CD4-positive, alpha-beta T cell treated with Interleukin-21 for 1 hour (primary cell): Measurements from ENCODE around the gene PNMA1.

Experiments
- DNase-seq: peaks from one replicate; pipeline ENCODE4 v3.0.0-alpha.2; 2020

Gene PNMA1

DNA sequence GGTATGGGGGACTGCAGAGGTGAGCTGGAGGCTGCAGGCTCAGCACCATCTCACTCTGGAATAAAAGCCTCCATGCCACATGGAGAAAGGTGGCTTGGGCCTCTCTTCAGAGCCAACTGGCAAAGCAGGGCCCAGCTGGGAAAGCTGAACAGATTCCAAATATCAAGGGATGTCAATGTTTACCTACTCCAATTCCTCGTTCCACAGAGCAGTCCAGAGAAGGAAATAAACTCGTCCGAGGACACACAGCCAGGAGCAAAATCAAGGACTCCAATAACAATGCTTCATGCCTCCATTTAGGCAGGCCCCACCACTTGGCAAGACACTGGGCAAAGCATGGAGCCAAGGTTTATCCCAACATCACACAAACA, 36.3 kb upstream of the PNMA1 start:
- DNase-seq = no peak

DNA sequence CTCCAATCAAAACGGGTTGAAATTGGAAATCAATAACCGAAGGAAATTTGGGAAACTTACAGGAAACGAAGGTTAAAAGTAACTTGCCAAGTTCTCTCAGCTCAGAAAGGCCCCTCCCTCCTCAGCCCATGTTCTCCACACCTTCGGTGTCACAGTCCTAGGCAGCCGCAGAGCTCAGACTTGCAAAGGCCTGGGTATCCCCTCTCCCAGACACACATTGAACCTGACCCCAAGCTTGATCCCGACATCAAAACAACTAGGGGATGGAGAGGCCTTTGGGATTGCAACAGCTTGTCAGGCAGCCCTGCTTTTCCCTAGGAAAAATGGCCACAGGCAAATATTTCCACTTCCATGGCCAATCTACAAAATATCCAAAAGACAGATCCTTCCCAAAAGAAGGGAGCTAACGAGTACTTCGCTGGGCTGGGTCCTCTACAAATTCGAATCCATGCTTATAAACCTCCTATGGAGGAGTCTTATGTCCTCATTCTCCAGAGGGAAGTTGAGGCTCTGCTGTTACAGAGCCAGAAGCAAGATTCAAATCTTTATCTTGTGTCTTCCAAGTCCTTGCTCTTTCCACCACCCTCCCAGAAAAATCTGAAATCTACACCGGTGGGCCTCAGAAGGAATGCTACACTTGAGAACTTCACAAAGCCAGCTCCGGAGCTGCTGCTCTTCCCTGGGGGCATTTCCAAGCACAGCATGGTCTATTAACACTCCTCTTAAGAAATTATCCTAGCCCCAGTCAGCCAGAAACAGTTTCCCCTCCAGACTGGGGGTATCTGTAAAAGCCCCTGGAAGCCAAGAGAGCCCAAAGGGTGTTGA, 35.7 kb upstream of the PNMA1 start:
- no peak for DNase-seq

DNA sequence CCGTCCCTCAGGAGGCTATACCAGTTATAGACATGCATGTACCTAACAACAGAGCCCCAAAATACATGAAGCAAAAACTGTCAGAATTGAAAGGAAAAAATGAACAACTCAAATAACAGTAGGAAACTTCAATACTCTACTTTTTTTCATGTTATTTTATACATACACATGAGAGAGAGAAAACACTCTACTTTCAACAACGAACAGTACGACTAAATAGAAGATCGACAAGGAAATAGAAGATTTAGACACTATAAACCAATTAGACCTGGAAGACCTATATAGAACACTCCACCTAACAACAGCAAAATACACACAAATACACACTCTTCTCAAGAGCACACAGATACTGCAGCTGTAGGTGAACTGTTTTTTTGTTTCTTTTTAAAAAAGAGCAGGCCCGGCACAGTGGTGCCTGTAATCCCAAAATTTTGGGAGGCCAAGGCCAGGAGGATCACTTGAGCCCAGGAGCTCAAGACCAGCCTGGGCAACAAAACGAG, 34.7 kb upstream of the PNMA1 start:
- DNase-seq = no peak

DNA sequence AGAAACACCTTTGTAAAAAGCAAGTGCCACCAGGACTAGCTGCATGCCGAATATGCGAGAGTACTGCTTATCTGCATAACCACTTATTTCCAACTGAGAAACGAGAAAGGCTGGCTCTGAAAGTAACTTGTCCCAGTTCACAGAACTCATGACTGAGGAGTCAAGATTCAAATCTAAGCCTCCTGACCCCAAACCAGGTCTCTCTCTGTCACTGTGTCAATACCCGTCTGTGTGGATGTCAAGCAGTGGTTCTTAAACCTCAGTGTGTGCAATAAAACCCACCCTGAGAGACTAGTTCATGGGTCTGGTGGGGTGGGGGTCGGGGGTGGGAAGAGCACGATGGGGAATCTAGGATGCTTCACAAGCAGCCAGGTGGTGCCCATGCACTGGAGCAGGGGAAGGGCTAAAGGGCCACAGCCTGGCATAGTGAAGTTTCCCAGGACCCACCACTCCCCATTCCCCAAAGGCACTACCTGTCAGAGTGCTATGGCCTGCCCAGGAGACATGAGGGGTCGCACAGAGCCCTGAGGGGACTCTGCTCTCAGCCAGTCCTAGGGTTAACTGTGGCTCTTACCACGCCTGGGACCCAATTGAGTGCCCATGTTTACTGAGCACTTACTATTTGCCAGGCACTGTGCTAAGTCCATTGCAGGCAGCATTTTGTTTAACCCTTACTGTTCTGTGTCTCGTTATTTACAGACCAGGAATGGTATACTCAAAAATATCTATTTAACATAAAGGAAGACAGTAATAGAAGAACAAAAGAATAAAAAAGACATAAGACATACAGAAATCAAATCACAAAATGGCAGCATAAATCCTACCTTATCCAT, 33.4 kb upstream of the PNMA1 start:
- no peak for DNase-seq

DNA sequence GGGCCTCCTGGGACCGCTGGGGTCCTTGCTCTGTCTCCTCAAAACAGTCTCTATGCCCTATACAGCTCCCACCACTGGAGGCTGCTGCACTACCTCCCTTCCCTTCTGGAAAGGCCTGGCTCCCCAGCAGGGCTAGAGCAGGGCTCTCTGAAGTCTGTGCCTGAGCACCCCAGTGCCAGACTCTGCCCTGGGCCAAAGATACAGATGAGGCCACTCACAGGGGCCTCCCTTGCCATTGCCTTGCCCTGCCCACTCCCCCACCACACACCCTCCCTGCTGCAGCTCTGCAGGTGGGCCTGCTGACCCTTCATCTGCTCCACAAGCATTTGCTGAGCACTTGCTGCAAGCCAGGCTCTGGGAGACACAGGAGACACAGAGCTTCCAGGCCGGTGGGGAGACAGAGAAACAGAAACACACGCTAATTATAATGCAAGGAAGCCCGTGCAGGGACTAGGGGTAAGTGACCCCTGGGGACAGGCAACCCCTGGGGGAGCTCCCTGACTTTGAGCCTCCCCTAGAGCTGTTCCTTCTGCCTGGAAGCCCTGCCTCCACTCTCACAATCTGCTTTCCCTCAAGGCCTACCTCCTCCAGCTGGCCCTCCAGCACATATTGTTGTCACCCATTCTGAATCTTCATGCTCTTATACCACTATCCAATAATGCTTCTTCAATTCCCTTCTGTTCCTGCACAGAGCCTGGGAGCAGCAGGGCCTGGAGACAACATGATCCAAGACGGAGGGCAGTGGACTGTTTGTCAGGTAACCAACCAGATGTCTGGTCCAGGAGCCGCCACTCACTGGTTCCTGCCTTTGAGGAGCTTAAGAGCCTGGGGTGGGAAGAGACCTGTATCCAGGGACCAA, 32.6 kb upstream of the PNMA1 start:
- no peak for DNase-seq

DNA sequence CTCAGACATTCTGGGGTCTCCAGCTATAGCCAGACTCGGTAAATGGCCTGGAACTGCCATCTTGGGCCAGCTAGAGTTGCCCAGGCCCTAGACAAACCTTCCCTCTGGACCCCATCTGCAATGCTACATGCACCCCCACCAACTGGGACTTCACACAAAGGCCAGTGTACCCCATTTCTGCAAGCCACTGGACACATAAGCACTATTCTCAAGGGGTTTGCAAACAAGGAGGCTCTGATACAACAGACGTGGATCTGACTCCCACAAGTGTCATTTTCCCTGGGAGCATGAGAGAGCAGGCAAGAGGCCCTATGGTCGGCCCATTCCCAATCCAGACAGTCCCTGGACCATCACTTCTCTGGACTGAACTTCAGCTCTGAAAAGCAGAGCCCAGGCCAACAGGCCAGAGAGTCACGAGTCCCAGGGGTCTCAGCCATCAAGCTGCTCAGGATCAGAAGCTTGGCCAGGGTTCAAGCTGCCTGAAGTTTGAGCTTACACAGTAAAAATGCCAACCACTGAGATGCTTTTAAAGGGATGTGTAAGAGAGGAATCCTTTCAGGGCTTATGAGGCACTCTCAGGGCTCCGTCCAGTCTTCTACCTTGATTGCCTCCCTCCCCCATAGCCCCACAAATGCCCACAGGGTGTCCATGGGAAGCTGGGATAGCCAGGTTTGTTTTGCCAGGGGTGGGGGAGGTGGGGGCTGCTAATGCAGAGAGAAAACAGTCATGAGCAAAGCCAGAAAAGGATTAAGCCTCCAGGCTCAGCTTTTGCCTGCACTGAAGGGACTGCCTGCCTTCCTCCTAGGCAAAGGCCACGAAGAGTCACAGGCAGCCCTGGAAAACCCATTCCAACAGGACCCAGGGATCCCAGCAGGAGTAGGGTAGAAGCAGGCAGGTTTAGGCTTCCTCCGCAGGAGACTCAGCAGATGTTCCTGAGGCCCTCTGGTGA, 31.7 kb upstream of the PNMA1 start:
- DNase-seq = no peak

DNA sequence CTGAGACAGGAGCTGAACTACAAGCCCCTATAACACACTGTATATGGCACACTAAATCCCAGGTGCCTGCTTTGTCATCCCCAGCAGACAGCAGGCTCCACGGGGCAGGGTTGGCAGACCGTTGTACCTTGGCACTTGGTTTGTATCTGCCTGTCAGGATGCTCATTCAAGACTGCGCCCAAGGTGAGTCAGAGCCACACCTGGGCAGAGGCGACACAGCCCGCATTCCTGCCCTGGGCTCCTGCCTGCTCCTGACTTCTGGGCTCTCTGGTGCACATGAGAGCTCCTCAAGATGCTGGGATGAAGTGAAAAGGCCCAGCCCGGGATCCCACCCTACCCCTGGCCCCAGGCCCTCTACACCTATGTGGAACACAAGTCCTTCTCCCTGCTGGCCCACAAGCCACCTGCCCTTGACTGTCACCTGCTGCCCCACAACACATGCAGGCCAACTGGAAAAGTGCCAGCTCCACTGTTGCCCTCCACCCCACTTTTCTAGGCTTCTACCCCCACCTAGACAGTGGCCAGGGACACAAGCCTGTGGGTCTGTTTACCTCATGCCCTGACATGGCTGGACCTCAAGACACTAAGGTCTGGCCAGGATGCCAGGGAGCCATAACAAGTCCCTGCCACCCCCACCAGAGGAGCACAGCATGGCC, 30.8 kb upstream of the PNMA1 start:
- no peak for DNase-seq

DNA sequence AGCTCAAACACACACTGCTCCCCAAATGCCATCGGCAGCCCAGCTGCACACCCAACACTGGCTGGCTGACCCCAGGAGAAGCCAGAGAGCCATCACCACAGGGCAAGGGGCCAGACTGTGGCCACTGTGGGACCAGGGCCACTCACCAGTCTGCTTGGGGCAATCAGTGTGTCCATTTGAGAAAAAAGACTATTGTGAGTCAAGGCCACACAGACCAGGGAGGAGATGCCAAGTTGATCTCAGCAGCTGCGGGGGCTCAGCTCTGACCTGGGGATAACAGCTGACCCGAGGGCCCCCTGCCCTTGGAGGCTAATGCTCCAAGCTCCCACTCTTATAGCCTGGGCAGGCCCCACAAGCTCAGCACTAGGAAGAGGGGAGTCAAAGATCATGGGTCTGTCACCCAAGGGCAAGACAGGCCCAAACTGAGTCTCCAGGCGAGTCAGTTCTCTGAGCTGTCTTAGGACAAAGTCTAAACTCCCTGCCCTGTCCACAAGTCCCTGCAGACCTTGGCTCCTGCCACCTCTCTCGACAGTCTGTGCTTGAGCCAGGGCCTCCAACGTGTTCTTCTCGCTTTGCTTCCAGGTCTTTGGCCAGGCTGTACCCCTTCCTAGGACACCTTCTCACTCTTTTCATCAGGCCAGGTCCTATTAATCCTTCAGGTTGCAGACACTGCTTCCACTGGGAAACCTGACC, 30.1 kb upstream of the PNMA1 start:
- no peak for DNase-seq

DNA sequence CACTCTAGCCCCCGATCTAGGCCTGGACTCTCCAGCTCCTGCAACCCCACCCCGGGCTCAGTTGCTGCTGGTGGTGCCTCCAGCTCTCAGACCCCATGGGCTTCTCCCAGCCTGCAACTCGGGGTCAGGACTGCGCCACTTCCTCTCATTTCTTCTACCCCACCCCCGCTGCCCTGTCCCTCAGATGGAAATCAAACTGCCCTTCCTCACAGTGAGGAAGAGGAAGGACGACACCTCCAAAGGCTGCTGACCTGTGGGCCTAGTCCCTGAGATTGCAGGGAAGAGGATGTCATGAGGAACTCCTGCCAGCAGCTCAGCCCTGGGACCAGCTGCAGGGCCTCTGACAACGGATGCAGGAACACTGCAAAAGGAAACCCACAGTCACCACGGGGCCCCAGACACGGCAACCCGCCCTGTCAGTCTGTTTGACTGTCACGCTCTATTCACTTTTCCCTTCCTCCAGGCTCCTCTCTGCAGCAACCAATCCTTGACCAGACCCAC, 29.3 kb upstream of the PNMA1 start:
- DNase-seq = peak; percentile 65

DNA sequence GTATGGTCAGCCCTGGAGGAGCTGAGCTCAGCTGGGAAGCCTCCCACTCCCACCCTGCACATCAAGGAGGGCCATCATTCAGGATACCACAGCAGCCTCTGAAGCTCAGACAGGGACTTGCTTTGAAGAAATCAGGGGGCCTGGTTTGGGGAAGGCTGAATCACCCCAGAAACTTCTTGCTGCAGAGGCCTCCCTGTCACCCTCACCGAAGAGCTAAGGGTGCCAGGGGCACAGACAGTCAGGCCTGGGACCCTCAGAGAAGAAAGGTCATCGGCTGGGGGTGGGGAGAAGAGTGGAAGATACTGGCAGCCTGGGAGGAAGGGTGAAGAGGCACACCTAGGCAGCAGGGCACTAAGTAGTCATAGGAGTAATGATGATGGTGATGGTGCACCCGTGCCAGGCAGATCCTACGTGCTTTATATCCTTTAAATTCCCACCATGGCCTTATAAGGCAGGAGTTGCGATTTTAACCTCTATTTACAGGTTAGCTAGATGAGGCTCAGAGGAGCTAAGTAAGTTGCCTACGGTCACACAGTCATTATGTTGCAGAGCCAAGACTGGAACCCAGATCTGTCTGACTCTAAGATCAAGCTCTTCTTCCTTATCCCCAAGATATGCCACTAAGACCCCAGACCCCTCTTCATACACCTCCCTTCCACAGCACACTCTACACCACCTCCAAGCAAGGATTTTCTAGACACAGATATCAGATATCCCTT, 28.5 kb upstream of the PNMA1 start:
- no peak for DNase-seq

DNA sequence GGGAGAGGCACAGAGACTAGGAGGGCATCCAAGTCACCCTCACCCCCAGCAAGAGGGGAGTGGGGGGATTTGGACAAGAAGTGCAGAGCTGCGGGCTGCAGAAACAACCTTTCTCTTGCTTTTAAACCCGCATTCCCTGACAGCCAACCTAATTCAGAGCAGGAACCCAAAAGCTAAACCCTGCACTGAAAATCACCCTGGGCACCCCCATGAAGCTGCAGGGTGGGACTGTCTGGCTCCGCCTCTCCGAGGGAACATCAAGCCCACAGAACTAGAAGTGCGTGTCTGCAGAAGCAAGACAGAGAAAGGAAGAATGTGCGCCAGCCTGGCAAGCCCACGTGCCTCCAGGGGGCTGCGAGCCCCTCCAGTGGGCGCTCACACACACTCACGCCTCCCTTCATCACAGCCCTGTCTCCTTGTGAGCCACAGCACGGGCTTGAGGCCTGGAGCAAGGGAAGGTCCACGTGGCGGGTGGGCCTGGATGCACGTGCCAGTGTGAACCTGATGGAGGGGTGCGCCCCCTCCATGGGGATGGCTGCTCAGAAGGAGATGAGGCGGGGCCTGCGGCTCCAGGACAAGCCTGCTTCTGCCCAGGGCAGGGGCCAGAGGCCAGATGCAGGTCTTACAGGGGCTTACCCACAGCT, 27.8 kb upstream of the PNMA1 start:
- no peak for DNase-seq

DNA sequence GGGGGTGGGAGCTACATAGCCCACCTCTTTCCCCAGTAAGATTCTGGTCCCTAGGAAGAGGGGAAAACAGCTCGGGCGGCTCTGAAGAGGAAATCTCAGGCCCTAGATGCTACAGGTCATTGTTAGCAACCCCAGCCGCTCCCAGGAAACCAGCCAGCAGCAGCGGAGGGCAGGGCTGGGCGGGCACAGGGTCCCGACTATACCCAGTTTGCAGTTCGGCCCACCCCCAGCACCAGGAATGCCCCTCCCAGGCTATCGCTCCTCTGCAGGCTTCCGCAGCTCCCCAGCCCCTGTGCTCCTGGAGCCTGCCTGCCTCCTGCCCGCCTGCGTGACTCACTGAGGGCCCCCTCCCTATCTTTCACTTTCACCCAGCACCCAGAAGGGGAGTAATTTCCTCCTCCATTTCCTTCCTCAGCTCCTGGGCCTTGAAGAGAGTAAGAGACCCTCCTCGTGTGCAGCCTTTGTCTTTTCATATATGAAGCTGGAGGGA, 27.2 kb upstream of the PNMA1 start:
- peak; percentile 68 for DNase-seq

DNA sequence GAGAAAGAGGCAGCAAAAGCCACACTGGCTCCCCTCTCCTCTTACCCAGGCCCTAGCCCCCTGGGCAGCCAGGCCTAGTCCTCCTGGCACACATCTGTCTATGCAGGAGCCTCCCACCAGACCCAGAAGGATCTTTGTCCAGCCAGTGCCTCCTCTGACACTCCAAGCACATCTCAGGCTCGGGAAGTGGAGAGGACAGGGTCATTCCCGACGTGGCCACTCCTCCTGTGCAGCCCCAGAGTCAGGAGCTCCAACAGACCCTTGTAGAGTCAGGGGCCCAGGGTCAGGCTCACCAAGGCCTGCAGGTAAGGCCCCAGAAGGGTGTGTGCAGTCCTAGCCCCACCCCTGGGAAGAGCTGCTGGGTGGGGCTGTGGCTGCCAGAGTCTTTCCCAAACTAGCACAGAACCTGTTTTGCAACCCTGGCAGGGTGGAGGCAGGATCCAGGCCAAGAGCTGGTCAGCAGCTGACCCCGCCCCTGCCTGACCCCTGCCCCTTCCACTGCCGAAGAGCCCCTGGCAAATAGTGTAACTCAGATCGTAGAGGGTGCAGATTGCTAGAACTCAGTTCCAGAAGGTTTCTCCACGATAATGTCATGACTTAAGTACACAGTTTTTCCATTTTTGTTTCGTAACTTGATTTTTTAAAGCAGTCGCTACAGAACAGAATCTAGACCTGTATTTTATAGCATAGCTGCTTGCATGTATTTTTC, 26.6 kb upstream of the PNMA1 start:
- DNase-seq = no peak

DNA sequence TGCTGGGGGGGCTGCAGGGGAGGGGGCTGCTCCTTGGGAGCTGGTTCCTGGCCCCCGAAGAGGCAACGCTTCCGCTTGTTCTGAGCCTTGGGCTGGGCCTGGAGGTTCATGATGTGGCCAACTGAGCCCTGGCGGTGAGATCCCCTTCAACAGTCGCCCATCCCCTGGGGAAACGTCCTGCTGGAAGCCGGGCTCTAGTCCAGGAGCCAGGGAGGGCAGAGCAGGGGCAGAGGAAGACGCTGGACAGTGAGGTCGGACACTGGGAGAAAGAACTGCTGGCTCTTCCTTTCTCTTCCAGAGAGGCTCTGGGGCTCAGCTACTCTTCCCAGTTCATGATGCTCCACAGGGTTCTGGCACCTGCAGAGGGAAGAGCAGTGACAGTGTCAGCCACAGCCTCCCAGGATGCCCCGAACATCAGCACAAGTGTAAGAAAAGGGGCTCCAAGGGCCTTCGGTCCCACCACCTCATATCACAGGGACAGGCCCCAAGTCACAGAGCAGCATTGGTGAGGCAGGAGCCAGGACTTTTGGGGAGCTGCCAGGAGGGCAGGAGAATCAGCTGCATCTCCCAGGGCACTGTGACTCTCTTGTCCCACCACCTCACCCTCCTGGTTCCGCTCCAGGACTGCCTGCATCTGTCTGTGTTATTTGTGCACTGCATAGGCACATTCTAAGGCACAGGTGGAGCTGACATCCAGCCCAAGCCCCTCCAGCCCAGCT, 25.9 kb upstream of the PNMA1 start:
- no peak for DNase-seq

DNA sequence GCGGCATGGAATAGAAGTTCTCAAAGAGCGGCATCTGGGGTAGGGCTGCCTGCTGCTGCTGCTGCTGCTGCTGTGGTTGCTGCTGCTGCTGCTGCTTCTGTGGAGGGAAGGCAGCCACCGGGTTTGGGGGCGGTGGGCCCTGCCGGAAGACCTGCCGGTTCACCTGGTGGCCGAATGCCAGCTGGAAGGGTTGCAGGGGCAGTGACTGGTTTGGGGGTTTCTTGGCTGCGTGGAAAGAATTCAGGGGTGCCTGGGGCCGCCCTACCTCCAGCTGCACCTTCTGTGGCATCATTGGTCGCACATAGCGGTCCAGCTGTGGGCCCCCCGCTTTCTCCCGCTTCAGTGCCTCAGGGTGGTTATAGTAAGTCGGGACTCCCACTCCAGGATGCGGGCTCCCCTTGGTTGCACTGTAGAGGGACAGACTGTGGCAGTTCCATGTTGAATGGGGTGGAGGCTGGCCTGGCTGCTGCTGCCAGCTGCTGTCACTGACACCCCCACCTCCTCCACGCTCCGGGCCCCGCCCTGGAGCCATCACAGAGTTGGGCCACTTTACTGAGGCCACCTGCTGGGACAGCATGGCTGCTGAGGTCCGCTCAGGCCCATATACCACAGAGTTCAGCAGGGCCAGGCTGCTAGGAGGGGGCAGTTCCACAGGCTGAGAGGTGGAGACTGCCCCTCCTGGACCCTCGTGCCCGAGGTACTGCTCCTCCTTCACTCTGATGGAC, 25.2 kb upstream of the PNMA1 start:
- no peak for DNase-seq

DNA sequence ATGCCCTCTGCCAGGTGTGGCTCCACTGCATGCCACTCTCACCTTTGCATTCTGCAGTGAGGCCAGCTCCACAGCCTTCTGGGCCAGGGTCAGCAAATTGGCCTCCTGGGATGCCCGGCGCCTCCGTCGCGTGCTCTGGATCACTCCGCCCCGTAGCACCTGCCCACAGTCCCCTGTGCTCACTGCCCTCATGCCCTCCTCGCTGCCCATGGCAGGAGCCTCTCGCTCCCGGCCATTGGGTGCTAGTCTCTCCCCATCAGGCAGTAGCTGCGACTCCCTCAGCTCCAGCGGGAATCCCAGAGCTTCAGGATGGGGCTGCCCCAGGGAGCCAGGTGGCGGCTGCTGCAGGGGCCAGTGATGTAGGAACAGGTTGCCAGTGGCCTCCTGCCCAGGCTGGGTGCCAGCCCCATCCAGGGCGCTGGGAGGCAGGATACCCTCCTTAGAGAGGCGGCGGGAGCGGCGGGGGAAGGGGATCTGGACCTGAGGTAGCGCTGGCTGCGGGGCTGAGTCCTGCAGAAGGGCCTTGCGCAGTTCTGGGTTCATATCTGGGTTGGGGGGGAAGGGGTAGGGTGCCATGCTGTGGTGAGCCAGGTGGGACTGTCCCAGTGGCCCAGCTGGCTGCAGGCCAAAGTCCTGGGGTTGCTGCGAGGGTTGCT, 24.5 kb upstream of the PNMA1 start:
- no peak for DNase-seq

DNA sequence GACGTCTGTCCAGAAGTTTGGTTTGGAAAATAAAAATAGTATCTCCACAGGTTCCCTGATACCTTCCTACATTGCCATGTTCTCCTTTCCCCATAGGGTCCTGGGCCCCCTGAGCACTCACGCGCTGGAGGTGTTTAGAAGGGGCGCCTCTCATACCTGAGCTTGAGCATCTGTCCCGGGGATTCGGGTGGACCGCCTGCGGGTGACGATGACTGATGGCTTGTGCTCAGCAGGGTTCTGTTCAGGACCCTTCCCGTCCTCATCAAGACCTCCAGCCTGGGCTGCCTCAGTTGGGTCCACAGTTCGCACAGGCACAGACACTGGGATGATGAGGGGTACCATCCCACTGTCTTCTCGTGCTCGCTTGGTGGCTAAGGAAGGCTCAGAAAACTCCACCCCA, 22.7 kb upstream of the PNMA1 start:
- DNase-seq = no peak
